ENCODE measurements around the gene SIRT7. TPM values are rescaled to one million over a fixed set of nuclear protein-coding genes. Genes with fewer than 3 reads are reported as not detected.

Gene SIRT7
- total and polyA plus RNA-seq, 9 donors: 3.4 to 17.7 (median 15.2) TPM

DNA sequence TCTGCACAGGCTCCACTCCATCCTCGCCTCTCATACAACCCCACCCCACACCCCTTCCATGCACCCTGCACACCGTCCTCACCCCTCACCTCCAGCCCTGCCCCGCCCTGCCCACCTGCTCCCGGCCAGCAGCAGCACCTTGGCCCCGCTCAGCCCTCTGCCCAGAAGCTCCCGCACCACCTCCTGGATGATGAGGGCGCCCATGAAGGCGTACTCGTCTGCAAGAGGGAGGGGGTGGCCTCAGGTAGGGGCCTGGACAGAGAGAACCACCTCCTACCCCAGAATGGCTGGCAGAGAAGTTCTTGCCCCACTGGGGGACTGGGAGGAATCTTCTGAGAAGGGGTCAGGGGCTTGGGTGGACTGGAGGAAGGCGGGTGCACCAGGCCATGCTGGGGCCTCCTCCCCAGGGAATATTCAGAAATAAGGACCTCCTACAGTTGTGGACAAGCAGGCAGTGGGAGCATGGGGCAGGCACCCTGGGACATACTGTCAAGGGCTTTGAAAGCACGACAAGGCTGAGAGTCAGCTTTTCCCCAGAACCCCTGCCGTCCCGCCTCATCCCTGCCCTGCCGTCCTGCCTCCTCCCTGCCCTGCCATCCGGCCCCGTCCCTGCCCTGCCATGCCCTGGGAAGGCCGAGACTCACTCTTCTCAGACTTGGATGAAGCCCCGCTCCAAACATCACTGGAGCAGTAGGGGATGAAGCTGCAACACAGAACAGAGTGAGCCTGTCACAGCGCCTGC is 39.9 kb upstream of the SIRT7 start:
- no peak for DNase-seq
- TF ChIP-seq, protein P1, sequence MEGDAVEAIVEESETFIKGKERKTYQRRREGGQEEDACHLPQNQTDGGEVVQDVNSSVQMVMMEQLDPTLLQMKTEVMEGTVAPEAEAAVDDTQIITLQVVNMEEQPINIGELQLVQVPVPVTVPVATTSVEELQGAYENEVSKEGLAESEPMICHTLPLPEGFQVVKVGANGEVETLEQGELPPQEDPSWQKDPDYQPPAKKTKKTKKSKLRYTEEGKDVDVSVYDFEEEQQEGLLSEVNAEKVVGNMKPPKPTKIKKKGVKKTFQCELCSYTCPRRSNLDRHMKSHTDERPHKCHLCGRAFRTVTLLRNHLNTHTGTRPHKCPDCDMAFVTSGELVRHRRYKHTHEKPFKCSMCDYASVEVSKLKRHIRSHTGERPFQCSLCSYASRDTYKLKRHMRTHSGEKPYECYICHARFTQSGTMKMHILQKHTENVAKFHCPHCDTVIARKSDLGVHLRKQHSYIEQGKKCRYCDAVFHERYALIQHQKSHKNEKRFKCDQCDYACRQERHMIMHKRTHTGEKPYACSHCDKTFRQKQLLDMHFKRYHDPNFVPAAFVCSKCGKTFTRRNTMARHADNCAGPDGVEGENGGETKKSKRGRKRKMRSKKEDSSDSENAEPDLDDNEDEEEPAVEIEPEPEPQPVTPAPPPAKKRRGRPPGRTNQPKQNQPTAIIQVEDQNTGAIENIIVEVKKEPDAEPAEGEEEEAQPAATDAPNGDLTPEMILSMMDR (IDR thresholded peaks at IDR 0.05): no peak
- TF ChIP-seq POLR2A (IDR thresholded peaks at IDR 0.05): no peak
- TF ChIP-seq EP300 (IDR thresholded peaks at IDR 0.05): no peak
- peaks cover 5% of the 10 kb centered on the region for H3K27me3 ChIP-seq

DNA sequence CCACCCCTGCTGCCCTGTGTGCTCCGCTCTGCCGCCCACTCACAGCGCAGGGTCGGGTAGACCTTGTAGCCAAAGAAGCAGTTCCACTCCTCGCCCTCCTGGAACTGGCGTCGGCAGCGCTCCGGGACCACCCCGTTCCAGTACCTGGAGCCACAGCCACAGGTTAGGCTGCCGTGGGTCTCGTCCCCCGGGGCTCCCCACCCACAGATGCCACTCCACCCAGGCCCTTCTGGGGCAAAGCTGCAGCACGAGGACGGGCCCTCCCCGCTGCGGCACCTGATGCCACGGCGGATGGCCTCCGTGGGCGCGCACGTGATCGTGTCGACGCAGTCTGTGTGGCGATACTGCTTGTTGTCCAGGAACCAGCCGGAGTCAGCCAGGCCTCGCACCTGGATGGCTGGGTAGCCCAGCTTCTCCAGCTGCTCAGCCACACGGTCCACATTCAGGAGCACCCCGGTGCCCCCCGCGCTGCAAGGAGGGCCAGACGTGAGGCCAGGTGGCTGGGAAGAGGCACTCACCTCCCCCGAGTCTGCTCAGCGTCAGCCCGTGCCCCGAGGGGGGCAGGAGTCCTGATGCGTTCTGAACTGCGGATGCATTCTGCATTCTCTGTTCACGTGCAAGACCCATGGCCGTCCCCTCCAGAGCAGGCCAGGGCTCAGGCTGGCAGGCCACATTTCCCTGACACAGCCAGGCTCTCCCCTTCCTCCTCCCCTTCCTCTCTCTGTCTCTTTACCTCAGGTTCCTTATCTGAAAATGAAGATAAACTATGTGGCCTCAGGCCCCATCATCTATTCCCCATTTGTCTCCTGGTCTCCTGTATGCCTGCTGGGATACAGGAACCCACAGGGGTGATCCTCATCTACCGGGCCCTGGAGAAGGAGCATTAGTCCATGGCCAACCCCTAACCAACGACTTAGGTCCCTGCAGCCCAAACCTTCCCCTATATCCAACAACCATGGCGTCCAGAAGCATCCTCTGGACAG is 38.9 kb upstream of the SIRT7 start:
- intact Hi-C loops (cut with DNase I): loop anchor here in 2 of 4 donors (10.0 kb wide), 1 partner anchor 198 kb away; no protein-coding TSS in a partner anchor
- TF ChIP-seq, protein P1 (IDR thresholded peaks at IDR 0.05): no peak
- no peak for TF ChIP-seq EP300 (IDR thresholded peaks at IDR 0.05)
- TF ChIP-seq POLR2A (IDR thresholded peaks at IDR 0.05): no peak
- no peak overlapping the region for H3K4me3 ChIP-seq
- H3K27me3 ChIP-seq: peaks cover 3% of the 10 kb centered on the region
- no peaks in the 10 kb centered on the region for H3K9me3 ChIP-seq
- no peak overlapping the region for H3K27ac ChIP-seq
- H3K4me1 ChIP-seq (ENCODE audit: insufficient read depth): no peaks in the 10 kb centered on the region
- 70 to 80% (median 72%) methylated on average over 40 to 45 of the region's 45 CpGs for WGBS, 3 donors
- DNase-seq: no peak
- H3K36me3 ChIP-seq: no peaks in the 10 kb centered on the region

More for the DNA sequence above, 39.9 kb upstream of the SIRT7 start:
- H3K27ac ChIP-seq: no peak overlapping the region
- no peak overlapping the region for H3K4me3 ChIP-seq
- H3K4me1 ChIP-seq (ENCODE audit: insufficient read depth): no peaks in the 10 kb centered on the region
- H3K9me3 ChIP-seq: no peaks in the 10 kb centered on the region
- no peaks in the 10 kb centered on the region for H3K36me3 ChIP-seq
- 79 to 80% (median 79%) methylated on average over 19 of the region's 19 CpGs for WGBS, 3 donors
- intact Hi-C loops (cut with DNase I): loop anchor here in 3 of 4 donors (2.0 to 10.0 kb wide), 2 partner anchors 63 to 197 kb away; no protein-coding TSS in a partner anchor

DNA sequence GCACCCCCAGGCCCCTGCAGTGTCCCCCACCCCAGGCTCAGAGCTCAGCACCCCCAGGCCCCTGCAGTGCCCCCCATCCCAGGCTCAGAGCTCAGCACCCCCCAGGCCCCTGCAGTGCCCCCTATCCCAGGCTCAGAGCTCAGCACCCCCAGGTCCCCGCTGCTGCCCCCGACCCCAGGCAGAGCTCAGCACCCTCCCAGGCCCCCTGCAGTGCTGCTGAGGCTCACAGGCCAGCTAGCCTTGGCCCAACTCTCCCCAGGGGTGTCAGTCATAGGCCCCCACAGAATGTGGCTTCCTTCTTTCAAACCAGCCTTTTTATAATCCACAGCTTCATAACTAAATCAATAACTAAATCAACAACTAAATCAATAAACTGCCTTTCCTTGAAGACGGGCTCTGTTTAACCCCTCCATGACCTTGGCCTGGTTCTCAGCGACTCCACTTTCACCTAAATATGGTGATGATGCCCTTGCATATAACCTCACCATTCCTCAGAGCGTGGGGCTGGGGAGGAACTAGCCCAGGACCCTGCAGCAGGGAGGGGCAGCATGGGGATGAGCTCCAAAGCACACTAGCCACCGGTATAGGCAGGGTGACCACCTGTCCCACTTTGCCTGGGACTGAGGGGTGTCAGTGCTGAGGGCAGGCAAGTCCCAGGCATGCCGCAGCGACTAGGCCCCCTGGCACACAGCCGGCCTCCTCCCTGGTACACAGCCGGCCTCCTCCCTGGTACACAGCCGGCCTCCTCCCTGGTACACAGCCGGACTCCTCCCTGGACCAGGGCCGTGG is 38.0 kb upstream of the SIRT7 start:
- 66 to 74% (median 71%) methylated on average over 11 to 13 of the region's 13 CpGs for WGBS, 3 donors
- no peak for DNase-seq
- no peak overlapping the region for H3K4me3 ChIP-seq

More for the DNA sequence above, 38.0 kb upstream of the SIRT7 start:
- Histone ChIP-seq H3K36me3 (no peaks in the 10 kb centered on the region), H3K9me3 (no peaks in the 10 kb centered on the region), H3K27ac (no peak overlapping the region), H3K27me3 (no peaks in the 10 kb centered on the region), H3K4me1 (ENCODE audit: insufficient read depth) (no peaks in the 10 kb centered on the region)
- intact Hi-C loops (cut with DNase I): loop anchor here in 2 of 4 donors (10.0 kb wide), 1 partner anchor 199 kb away; no protein-coding TSS in a partner anchor
- TF ChIP-seq, protein P1 (IDR thresholded peaks at IDR 0.05): no peak
- TF ChIP-seq EP300 (IDR thresholded peaks at IDR 0.05): no peak
- no peak for TF ChIP-seq POLR2A (IDR thresholded peaks at IDR 0.05)

Data from ovary (tissue), 9 donors.